K562 (cell line): ENCODE data around the gene CSTB. TPM values are rescaled to one million over a fixed set of nuclear protein-coding genes. Genes with fewer than 3 reads are reported as not detected.

ENCODE experiments used
- ATAC-seq: fragments of 200-7000 bp; cut with Tn5 transposase; 3 replicates; pipeline ENCODE4 v1.9.1; 2020; ENCODE audit warnings: moderate library complexity
- BruUV-seq: library from RNA; stranded (reverse); fragments of 400-500 nt; replicated peaks from 2 replicates; lab custom pipeline; 2021; lab: Mats Ljungman, UMichigan
- CTCF ChIA-PET: fragments of 300-600 bp; formaldehyde crosslinking; extraction: SDS; loops from one replicate; lab custom pipeline; 2021; ENCODE audit warnings: low intra/inter-chr PET ratio; lab: Yijun Ruan, JAX
- POLR2A ChIA-PET: fragments of 300-600, 350-650 bp; sonication (Branson Sonifier 250); formaldehyde crosslinking; extraction: SDS; loops from one replicate; lab custom pipeline; 2021; ENCODE audit warnings: antibody characterized with exemption, inconsistent platforms; lab: Yijun Ruan, JAX
- DNase-seq, 4 experiments: peaks; one replicate each; pipeline versions ENCODE4 v3.0.0 to v3.0.0-alpha.2; 2011 to 2018; ENCODE audit warnings: low spot score in 3 of 4, mixed read lengths in 3 of 4; ENCODE audit errors: extremely low read depth in 1 of 4
- FAIRE-seq: peaks from 2 replicates; lab custom pipeline; 2011; peaks lifted over from hg19 to GRCh38; lab: Jason Lieb, UNC
- H2AFZ ChIP-seq: 2 replicates; pipeline ENCODE4 v1.6.0; 2011; ENCODE audit warnings: low read depth, low read length, control low read depth, inconsistent platforms
- H3K27ac ChIP-seq: fragments of 200-600 bp; 3 replicates; pipeline ENCODE4 v1.8.0; 2011; ENCODE audit warnings: low read depth, mild to moderate bottlenecking, control low read depth, inconsistent platforms, low read length, moderate library complexity, mixed read lengths; ENCODE audit errors: extremely low read depth
- H3K27me3 ChIP-seq, 2 experiments: fragments of 300-600 bp in 1 of 2; 2 replicates in 1 of 2; 3 replicates in 1 of 2; pipeline versions ENCODE4 v1.6.0 to v1.8.0; 2011; ENCODE audit warnings: inconsistent platforms in 2 of 2, low read length in 2 of 2, mild to moderate bottlenecking in 1 of 2, mixed read lengths in 1 of 2, moderate library complexity in 1 of 2; ENCODE audit not compliant: control insufficient read depth in 2 of 2, insufficient read depth in 2 of 2
- H3K36me3 ChIP-seq: fragments of 300-600 bp; 3 replicates; pipeline ENCODE4 v1.8.0; 2011; ENCODE audit warnings: mild to moderate bottlenecking, low read length, inconsistent platforms; ENCODE audit not compliant: control insufficient read depth, insufficient read depth
- H3K4me1 ChIP-seq, 2 experiments: fragments of 200-600 bp in 1 of 2; replicated peaks in 1 of 2; 2 replicates in 1 of 2; 3 replicates in 1 of 2; pipeline versions ENCODE4 v1.5.1 to v1.8.0; 2011; ENCODE audit warnings: inconsistent platforms in 2 of 2, low read length in 2 of 2, mild to moderate bottlenecking in 1 of 2, mixed read lengths in 1 of 2, moderate library complexity in 1 of 2; ENCODE audit not compliant: control insufficient read depth in 2 of 2, insufficient read depth in 2 of 2
- H3K4me2 ChIP-seq: 2 replicates; pipeline ENCODE4 v1.6.1; 2011; ENCODE audit warnings: low read length, control low read depth, inconsistent platforms, mixed read lengths; ENCODE audit not compliant: insufficient read depth
- H3K4me3 ChIP-seq: fragments of 200-600 bp; sonication (generic), shearing (Covaris generic); 2 replicates; pipeline ENCODE4 v1.5.1; 2016; ENCODE audit warnings: control low read depth, inconsistent platforms
- H3K79me2 ChIP-seq: fragments of 200-600 bp; 3 replicates; pipeline ENCODE4 v1.8.0; 2011; ENCODE audit warnings: low read length, inconsistent platforms; ENCODE audit not compliant: control insufficient read depth, insufficient read depth
- H3K9ac ChIP-seq, 2 experiments: 2 replicates each; pipeline versions ENCODE4 v1.6.0 to v1.6.1; 2011; ENCODE audit warnings: low read depth in 2 of 2, low read length in 2 of 2, control low read depth in 1 of 2, inconsistent platforms in 1 of 2, mild to moderate bottlenecking in 1 of 2, mixed read lengths in 1 of 2; ENCODE audit not compliant: insufficient read depth in 1 of 2
- H3K9me1 ChIP-seq: one replicate; pipeline ENCODE4 v1.6.0; 2011; ENCODE audit warnings: inconsistent platforms, mild to moderate bottlenecking, low read length, moderate library complexity; ENCODE audit not compliant: control insufficient read depth, insufficient read depth
- H3K9me3 ChIP-seq: replicated peaks from 2 replicates; pipeline ENCODE4 v1.5.1; 2011; ENCODE audit warnings: low read depth, low read length, inconsistent platforms; ENCODE audit not compliant: control insufficient read depth, insufficient read depth
- H4K20me1 ChIP-seq: replicated peaks from 2 replicates; pipeline ENCODE4 v1.6.1; 2011; ENCODE audit warnings: low read length, inconsistent platforms, mixed read lengths; ENCODE audit not compliant: control insufficient read depth, insufficient read depth
- FOXO4 ChIP-seq: fragments of 450-650 bp; formaldehyde crosslinking; IDR thresholded peaks from 2 replicates; pipeline ENCODE4 v1.4.0; 2020; ENCODE audit warnings: mild to moderate bottlenecking, moderate library complexity
- HOMEZ ChIP-seq: fragments of 250-450 bp; sonication (Bioruptor Pico); IDR thresholded peaks from 2 replicates; pipeline ENCODE4 v1.4.0; 2020; ENCODE audit warnings: mild to moderate bottlenecking, moderate library complexity
- POLR2G ChIP-seq: fragments of 200-400 bp; formaldehyde crosslinking; IDR thresholded peaks from 2 replicates; pipeline ENCODE4 v1.6.1; 2017; ENCODE audit warnings: low read depth, mild to moderate bottlenecking, antibody characterized with exemption, low read length, moderate library complexity
- WGBS: fragments of 100-300 bp; shearing (Covaris generic); methylation state at CpG from one replicate; pipeline ENCODE4 v1.1.6; 2016; ENCODE audit warnings: low coverage, mixed read lengths; ENCODE audit not compliant: insufficient coverage; ENCODE audit errors: missing lambda C conversion rate; 5-methylcytosine and 5-hydroxymethylcytosine counted together
- in situ Hi-C: fragments of 300-500 bp; cut with MboI; formaldehyde crosslinking; loops from 4 replicates; pipeline ENCODE4 v1.15.0; 2018; ENCODE audit warnings: inconsistent platforms, mixed read lengths
- intact Hi-C: fragments of 100-400 bp; cut with micrococcal nuclease; formaldehyde crosslinking; loops from 2 replicates; pipeline ENCODE4 v1.14.2; 2022
- polyA plus RNA-seq, 8 experiments: library from polyadenylated mRNA; depleted of rRNA in 4 of 8; stranded (reverse) in 5 of 8; unstranded in 3 of 8; fragments of >200 nt; fragmentation: Nextera tagmentation in 2 of 8; fragmentation: Illumina TruSeq in 1 of 8; extraction: Ambion mirVana in 2 of 8; extraction: Trizol in 1 of 8; gene quantifications; 2 replicates each; pipeline versions ENCODE4 v1.2.1 to v1.2.3, GENCODE V29; 2011 to 2014; ENCODE audit warnings: inconsistent platforms in 1 of 8, missing spikeins in 1 of 8
- total RNA-seq, 7 experiments: library from RNA; depleted of rRNA in 6 of 7; stranded (reverse); fragments of >200 nt in 6 of 7; fragmentation: Illumina TruSeq in 2 of 7; extraction: Trizol in 2 of 7; gene quantifications; 2 replicates each; pipeline versions ENCODE4 v1.2.1 to v1.2.3, GENCODE V29; 2011 to 2021; ENCODE audit warnings: low replicate concordance in 1 of 7
- TF ChIP-seq, protein P1 (sequence below): sonication (generic); formaldehyde crosslinking; IDR thresholded peaks from 2 replicates; pipeline ENCODE4 v1.8.1; 2023; ENCODE audit warnings: mild to moderate bottlenecking, missing genetic modification reagents
- TF ChIP-seq, protein P2 (sequence below): conservative IDR thresholded peaks from 2 replicates; pipeline ENCODE4 v1.6.1; 2011; ENCODE audit warnings: low read depth, mild to moderate bottlenecking, low read length; ENCODE audit not compliant: control insufficient read depth
- TF ChIP-seq, protein P3 (sequence below), 2 experiments: IDR thresholded peaks in 1 of 2; conservative IDR thresholded peaks in 1 of 2; 2 replicates each; pipeline ENCODE4 v1.6.1; 2016; ENCODE audit warnings: low read depth in 2 of 2, mild to moderate bottlenecking in 1 of 2, missing compliant biosample characterization in 1 of 2, missing genetic modification characterization in 1 of 2, moderate library complexity in 1 of 2

The CSTB gene
- total and polyA plus RNA-seq, 9 of the 15 experiments (the other 6 are each of a cell fraction or from before 2014, with no cell fraction given), result 12.4 to 65.0 (median 31.7) TPM

DNA sequence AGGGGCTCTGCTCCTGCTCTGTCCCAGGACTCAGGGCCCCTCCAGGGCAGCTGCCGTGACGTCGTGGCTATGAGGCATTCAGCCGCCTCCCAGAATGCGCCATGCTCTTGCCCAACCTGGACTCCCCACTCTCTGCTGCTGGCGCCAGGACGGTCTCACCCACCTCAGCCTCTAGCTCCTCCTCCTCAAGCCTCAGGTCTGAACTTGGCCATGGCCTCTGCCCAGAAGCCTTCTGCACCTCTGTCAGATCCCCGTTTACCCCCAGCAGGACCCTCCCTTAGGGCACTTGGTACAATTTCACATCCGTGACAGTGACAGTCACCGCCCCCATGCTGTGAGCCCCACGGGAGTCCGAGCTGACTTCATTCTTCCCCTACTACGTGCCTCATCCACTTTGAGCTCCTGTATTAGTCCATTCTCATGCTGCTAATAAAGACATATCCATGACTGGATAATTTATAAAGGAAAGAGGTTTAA, 4.9 kb downstream of the CSTB start:
- DNase-seq, result no peak
- 66% methylated on average over 13 of the region's 13 CpGs for WGBS
- H3K27ac ChIP-seq, result no peak overlapping the region

More for the DNA sequence above, 4.9 kb downstream of the CSTB start:
- Histone ChIP-seq H3K27me3 (no peaks in the 10 kb centered on the region), H3K9me3 (no peaks in the 10 kb centered on the region), H3K4me1 (peaks cover 40 to 74% of the 10 kb centered on the region in 2 experiments), H3K4me3 (no peak overlapping the region), H3K4me2 (no peak overlapping the region), H2AFZ (0 out of 2 replicates have a peak overlapping the region, but pooled peaks have one; percentile 20), H3K9me1 (peaks cover 8% of the 10 kb centered on the region), H3K36me3 (peaks cover 28% of the 10 kb centered on the region), H3K9ac (peak overlapping the region in 1 of 2 experiments; percentile 12; a peak in 2 of 4 replicates), H4K20me1 (no peaks in the 10 kb centered on the region), H3K79me2 (peaks cover 18% of the 10 kb centered on the region)
- BruUV-seq, result no TSS peak
- intact Hi-C loops (no loop called here), in situ Hi-C loops (no loop called here)
- ATAC-seq (no peak), FAIRE-seq (no peak)
- POLR2A ChIA-PET, result interaction anchor here (0.6 to 1.6 kb wide), 3 partner anchors 8 to 40 kb away, joined by 3 read pairs; no protein-coding TSS in a partner anchor
- TF ChIP-seq HOMEZ (CRISPR knock-in tag) (no peak), POLR2G (peak; percentile 44; the same call in 1 of the 2 replicates), FOXO4 (CRISPR knock-in tag) (no peak)
- TF ChIP-seq, protein P1, sequence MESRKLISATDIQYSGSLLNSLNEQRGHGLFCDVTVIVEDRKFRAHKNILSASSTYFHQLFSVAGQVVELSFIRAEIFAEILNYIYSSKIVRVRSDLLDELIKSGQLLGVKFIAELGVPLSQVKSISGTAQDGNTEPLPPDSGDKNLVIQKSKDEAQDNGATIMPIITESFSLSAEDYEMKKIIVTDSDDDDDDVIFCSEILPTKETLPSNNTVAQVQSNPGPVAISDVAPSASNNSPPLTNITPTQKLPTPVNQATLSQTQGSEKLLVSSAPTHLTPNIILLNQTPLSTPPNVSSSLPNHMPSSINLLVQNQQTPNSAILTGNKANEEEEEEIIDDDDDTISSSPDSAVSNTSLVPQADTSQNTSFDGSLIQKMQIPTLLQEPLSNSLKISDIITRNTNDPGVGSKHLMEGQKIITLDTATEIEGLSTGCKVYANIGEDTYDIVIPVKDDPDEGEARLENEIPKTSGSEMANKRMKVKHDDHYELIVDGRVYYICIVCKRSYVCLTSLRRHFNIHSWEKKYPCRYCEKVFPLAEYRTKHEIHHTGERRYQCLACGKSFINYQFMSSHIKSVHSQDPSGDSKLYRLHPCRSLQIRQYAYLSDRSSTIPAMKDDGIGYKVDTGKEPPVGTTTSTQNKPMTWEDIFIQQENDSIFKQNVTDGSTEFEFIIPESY (CRISPR knock-in tag), result peak; percentile 65
- TF ChIP-seq, protein P2, sequence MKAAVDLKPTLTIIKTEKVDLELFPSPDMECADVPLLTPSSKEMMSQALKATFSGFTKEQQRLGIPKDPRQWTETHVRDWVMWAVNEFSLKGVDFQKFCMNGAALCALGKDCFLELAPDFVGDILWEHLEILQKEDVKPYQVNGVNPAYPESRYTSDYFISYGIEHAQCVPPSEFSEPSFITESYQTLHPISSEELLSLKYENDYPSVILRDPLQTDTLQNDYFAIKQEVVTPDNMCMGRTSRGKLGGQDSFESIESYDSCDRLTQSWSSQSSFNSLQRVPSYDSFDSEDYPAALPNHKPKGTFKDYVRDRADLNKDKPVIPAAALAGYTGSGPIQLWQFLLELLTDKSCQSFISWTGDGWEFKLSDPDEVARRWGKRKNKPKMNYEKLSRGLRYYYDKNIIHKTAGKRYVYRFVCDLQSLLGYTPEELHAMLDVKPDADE, result no peak
- TF ChIP-seq, protein P3, sequence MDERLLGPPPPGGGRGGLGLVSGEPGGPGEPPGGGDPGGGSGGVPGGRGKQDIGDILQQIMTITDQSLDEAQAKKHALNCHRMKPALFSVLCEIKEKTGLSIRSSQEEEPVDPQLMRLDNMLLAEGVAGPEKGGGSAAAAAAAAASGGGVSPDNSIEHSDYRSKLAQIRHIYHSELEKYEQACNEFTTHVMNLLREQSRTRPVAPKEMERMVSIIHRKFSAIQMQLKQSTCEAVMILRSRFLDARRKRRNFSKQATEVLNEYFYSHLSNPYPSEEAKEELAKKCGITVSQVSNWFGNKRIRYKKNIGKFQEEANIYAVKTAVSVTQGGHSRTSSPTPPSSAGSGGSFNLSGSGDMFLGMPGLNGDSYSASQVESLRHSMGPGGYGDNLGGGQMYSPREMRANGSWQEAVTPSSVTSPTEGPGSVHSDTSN (CRISPR knock-in tag; IDR thresholded peaks at IDR 0.05; ENCODE audit: low read depth), result no peak
- TF ChIP-seq, protein P3 (tag; conservative IDR thresholded peaks at IDR 0.05; ENCODE audit: low read depth), result no peak
- CTCF ChIA-PET, result no interaction called here
